ENCODE results near the gene TYMP.

The TYMP gene

DNA sequence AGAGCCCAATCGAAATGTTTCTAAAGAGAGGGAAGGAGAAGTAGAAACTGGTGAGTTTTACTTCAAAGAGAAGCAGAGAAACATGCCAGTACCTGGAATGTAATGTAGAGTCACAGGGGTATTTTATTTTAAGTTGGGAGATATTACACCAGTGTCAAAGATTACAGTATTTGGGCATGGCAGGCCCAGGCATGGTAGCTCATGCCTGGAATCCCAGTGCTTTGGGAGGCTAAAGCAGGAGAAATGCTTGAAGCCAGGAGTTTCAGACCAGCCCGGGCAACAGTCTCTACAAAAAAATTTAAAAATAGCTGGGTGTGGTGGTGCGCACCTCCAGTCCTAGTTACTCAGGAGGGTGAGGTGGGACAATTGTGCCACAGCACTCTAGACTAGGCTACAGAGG is 30.2 kb upstream of the TYMP start:
- Mint-ChIP-seq H3K9me3 (no peaks in the 10 kb centered on the region), H3K36me3 (ENCODE audit: low read depth) (no peaks in the 10 kb centered on the region), H3K27ac (no peak overlapping the region), H3K4me3 (no peak overlapping the region), H3K4me1 (peaks cover 11% of the 10 kb centered on the region), H3K27me3 (ENCODE audit: low read depth) (peaks cover 41% of the 10 kb centered on the region)
- TF ChIP-seq, protein P1, sequence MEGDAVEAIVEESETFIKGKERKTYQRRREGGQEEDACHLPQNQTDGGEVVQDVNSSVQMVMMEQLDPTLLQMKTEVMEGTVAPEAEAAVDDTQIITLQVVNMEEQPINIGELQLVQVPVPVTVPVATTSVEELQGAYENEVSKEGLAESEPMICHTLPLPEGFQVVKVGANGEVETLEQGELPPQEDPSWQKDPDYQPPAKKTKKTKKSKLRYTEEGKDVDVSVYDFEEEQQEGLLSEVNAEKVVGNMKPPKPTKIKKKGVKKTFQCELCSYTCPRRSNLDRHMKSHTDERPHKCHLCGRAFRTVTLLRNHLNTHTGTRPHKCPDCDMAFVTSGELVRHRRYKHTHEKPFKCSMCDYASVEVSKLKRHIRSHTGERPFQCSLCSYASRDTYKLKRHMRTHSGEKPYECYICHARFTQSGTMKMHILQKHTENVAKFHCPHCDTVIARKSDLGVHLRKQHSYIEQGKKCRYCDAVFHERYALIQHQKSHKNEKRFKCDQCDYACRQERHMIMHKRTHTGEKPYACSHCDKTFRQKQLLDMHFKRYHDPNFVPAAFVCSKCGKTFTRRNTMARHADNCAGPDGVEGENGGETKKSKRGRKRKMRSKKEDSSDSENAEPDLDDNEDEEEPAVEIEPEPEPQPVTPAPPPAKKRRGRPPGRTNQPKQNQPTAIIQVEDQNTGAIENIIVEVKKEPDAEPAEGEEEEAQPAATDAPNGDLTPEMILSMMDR (IDR thresholded peaks at IDR 0.05; ENCODE audit: unreplicated experiment in 3 of 3): no peak

DNA sequence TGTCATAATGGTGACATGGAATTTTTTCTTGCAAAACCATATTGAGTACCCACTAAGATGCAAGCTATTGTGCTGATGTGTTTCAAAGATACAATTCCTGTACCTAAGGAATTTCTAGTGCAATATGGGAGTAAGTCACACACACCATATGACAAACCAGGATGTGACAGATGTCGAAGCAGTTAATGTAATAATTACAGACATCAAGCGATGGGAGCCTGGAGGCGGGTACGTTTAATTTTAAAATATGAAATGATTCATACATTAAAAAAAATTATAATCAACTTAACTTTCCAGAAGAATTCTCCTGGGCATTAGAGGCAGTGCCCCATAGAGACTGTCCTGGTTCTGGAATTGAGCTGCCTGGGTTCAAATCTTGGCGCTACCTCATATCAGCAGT is 26.9 kb upstream of the TYMP start:
- no peaks in the 10 kb centered on the region for H3K36me3 Mint-ChIP-seq (ENCODE audit: low read depth)
- TF ChIP-seq, protein P1 (IDR thresholded peaks at IDR 0.05; ENCODE audit: unreplicated experiment in 3 of 3): no peak
- H3K9me3 Mint-ChIP-seq: no peaks in the 10 kb centered on the region
- peaks cover 41% of the 10 kb centered on the region for H3K27me3 Mint-ChIP-seq (ENCODE audit: low read depth)
- no peak overlapping the region for H3K27ac Mint-ChIP-seq
- no peaks in the 10 kb centered on the region for H3K4me1 Mint-ChIP-seq
- no peak overlapping the region for H3K4me3 Mint-ChIP-seq

DNA sequence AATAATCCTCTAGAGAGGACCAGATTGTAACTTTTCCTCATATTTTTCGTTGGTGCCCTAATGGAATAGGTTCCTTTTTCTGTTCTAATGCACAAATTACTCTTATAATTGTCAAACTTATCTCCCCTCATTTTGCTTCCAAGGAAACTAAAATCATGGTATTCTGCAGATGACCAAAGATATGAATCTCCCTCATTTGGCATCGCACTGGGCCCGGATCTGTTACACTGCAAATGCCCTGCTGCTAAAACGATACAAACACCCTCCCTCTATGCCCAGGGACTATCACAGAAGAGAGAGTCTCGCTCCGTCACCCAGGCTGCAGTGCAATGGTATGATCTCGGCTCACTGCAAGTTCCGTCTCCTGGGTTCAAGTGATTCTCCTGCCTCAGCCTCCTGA is 23.5 kb upstream of the TYMP start:
- no peaks in the 10 kb centered on the region for H3K4me1 Mint-ChIP-seq
- H3K27me3 Mint-ChIP-seq (ENCODE audit: low read depth): peaks cover 10% of the 10 kb centered on the region
- H3K36me3 Mint-ChIP-seq (ENCODE audit: low read depth): no peaks in the 10 kb centered on the region
- TF ChIP-seq, protein P1 (IDR thresholded peaks at IDR 0.05; ENCODE audit: unreplicated experiment in 3 of 3): no peak
- no peaks in the 10 kb centered on the region for H3K9me3 Mint-ChIP-seq
- H3K4me3 Mint-ChIP-seq: no peak overlapping the region
- H3K27ac Mint-ChIP-seq: no peak overlapping the region

DNA sequence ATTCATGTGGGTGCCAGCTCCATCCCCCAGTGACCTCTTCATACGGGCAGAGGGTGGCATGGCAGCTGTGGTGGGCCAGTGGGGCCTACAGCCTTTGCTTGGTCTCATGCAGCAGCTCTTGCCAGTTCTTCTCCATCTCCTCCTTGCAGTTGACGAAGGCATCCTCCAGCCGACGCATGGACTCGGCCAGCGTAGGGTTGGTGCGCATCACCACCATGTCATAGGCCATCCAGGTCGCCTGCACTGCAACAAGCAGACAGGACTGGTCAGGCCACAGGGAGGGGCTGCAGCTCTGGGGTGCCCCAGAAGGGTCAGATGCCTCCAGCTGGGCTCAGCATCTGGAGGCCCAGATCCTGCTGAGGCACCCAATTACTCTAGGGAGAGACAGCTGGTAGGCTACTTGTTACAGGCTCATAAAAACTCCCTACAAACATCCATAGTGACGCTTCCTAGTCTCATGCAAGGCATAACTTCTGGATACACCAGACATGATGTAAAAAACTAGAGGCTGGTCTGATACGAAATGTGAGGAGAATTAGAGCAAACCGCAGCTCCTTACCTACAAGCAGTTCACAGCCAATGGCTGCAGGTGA is 21.4 kb upstream of the TYMP start:
- Mint-ChIP-seq H3K27ac (no peak overlapping the region), H3K9me3 (no peaks in the 10 kb centered on the region), H3K4me3 (no peak overlapping the region), H3K36me3 (ENCODE audit: low read depth) (no peaks in the 10 kb centered on the region), H3K4me1 (no peaks in the 10 kb centered on the region), H3K27me3 (ENCODE audit: low read depth) (peaks cover 9% of the 10 kb centered on the region)
- TF ChIP-seq, protein P1 (IDR thresholded peaks at IDR 0.05; ENCODE audit: unreplicated experiment in 3 of 3): no peak

DNA sequence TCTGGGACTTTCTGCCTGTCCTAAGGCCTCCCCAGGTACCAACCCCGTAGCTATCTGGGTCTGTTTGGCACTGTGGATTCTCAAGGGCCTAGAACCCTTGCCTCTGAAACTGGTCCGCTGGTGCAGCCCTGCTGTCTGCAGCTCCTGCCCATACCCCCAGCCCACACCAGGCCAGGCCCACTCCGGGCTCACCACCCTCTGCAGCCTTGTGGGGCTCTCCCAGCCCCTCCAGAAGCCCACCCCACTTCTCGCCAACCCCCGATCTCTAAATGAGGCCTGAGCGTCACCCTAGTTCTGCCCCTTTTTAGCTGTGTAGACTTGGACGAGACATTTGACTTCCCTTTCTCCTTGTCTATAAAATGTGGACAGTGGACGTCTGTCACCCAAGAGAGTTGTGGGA is 20.6 kb upstream of the TYMP start:
- Mint-ChIP-seq H3K36me3 (ENCODE audit: low read depth) (no peaks in the 10 kb centered on the region), H3K4me1 (no peaks in the 10 kb centered on the region), H3K9me3 (no peaks in the 10 kb centered on the region), H3K4me3 (no peak overlapping the region), H3K27ac (peak overlapping the region in 1 of 3 experiments; percentile 35), H3K27me3 (ENCODE audit: low read depth) (peaks cover 3% of the 10 kb centered on the region)
- TF ChIP-seq, protein P1 (IDR thresholded peaks at IDR 0.05; ENCODE audit: unreplicated experiment in 3 of 3): no peak
